GM12874 (cell line): ENCODE measurements around the gene GNAZ.

Source experiments
- CTCF ChIP-seq: IDR thresholded peaks from 2 replicates; pipeline ENCODE4 v1.5.1; 2011; ENCODE audit warnings: low read depth, mild to moderate bottlenecking, control low read depth, low read length, moderate library complexity; ENCODE audit not compliant: insufficient read depth

Gene GNAZ

GRCh38 chr22:23106906-23107367 lies 36.6 kb downstream of the GNAZ start:
- no peak for TF ChIP-seq CTCF

- no peak for TF ChIP-seq CTCF
Observed at GRCh38 chr22:23107487-23108248, 37.3 kb downstream of the GNAZ start.

- TF ChIP-seq CTCF, result no peak
Observed at GRCh38 chr22:23108249-23109078, 38.1 kb downstream of the GNAZ start.

DNA sequence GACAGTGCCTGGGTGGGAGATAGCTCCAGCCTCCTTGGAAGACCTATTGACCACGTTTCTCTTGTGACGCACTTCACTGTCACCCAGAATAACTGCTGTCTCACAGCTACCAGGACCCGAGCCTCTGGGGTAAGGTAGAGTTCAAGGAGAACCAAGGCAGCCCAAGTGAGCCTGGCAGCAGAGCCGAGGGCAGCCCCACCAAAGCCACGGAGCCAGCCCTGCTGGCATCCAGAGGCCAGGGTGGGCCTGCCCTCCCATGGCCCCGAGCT lies 38.7 kb downstream of the GNAZ start:
- TF ChIP-seq CTCF, result no peak

DNA sequence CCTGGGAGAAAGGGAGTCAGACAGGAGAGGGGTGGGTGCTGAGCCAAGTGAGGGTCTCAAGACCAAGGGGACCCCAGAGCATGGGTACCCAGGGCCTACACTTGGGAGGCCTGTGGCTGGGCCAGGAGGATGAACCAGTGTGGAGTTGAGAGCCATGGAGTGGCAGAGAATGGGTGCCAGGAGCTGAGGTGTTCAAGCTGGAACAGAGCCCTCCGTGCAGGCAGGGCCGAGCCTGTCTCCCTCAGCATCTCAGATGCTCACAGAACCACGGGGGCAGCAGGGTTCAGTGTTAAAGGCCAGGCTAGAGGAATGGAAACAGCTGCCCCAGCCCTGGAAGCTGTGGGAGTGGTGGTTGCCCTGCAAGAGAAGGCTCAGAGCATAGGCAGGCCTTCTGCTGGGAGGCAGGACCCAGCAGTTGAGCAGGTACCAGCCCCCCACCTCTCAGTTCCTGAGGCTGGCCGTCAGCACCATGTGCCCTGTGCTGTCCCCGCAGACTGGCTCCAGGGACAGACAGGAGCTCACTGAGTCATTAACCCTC lies 39.2 kb downstream of the GNAZ start:
- no peak for TF ChIP-seq CTCF

GRCh38 chr22:23110190-23110921 lies 40.0 kb downstream of the GNAZ start:
- no peak for TF ChIP-seq CTCF
